GM18517 (cell line): Measurements from ENCODE around the gene SECTM1.
"Not testable (repeated sequence)": the region's sequence is repeated elsewhere in the genome, so short reads cannot be mapped to it uniquely, and the experiment has no call there.

ENCODE experiments used
- ATAC-seq: cut with Tn5 transposase; IDR thresholded peaks from one replicate; pipeline ENCODE4 v1.9.1; 2021; ENCODE audit warnings: mild to moderate bottlenecking, moderate library complexity; ENCODE audit not compliant: unreplicated experiment

SECTM1 gene

GRCh38 chr17:82349287-82349701 lies 15.7 kb upstream of the SECTM1 start:
- no peak for ATAC-seq

- ATAC-seq, result no peak
Observed at GRCh38 chr17:82348866-82349265, 15.3 kb upstream of the SECTM1 start.

- ATAC-seq, result no peak
Observed at GRCh38 chr17:82348434-82348833, 14.9 kb upstream of the SECTM1 start.

- ATAC-seq, result not testable (repeated sequence)
Observed at GRCh38 chr17:82347994-82348393, 14.4 kb upstream of the SECTM1 start.

GRCh38 chr17:82346342-82347300 lies 13.1 kb upstream of the SECTM1 start:
- ATAC-seq, result no peak

- ATAC-seq, result no peak
Observed at GRCh38 chr17:82345151-82345976, 11.8 kb upstream of the SECTM1 start.

- ATAC-seq, result no peak
Observed at GRCh38 chr17:82344175-82344907, 10.8 kb upstream of the SECTM1 start.

GRCh38 chr17:82343560-82343959 lies 10.0 kb upstream of the SECTM1 start:
- no peak for ATAC-seq

GRCh38 chr17:82342361-82343079 lies 9.0 kb upstream of the SECTM1 start:
- no peak for ATAC-seq

- no peak for ATAC-seq
Observed at GRCh38 chr17:82339634-82340580, 6.3 kb upstream of the SECTM1 start.

- no peak for ATAC-seq
Observed at GRCh38 chr17:82338858-82339633, 5.5 kb upstream of the SECTM1 start.

GRCh38 chr17:82334622-82335394 lies 1.2 kb upstream of the SECTM1 start:
- no peak for ATAC-seq

- no peak for ATAC-seq
Observed at GRCh38 chr17:82334204-82334621, 647 bp upstream of the SECTM1 start.

- ATAC-seq, result no peak
Observed at GRCh38 chr17:82332669-82333278, 792 bp downstream of the SECTM1 start.

- ATAC-seq, result no peak
Observed at GRCh38 chr17:82331345-82331939, 2.1 kb downstream of the SECTM1 start.

GRCh38 chr17:82330322-82331239 lies 3.0 kb downstream of the SECTM1 start:
- ATAC-seq, result no peak
